Measurements from ENCODE around the gene GSDME. TPM values are rescaled to one million over a fixed set of nuclear protein-coding genes. Genes with fewer than 3 reads are reported as not detected.

The GSDME gene
- total and polyA plus RNA-seq, 8 donors, result 8.3 to 16.6 (median 12.4) TPM

- no peaks in the 10 kb centered on the region for H3K36me3 ChIP-seq
- DNase-seq, result no peak
- H3K27me3 ChIP-seq, result no peaks in the 10 kb centered on the region
- no peaks in the 10 kb centered on the region for H3K4me1 ChIP-seq
- intact Hi-C loops (cut with DNase I), result no loop called here
- H3K9me3 ChIP-seq, result no peaks in the 10 kb centered on the region
- no peak overlapping the region for H3K4me3 ChIP-seq
- no peak overlapping the region for H3K27ac ChIP-seq
- ATAC-seq, result no peak
- TF ChIP-seq, protein P1, sequence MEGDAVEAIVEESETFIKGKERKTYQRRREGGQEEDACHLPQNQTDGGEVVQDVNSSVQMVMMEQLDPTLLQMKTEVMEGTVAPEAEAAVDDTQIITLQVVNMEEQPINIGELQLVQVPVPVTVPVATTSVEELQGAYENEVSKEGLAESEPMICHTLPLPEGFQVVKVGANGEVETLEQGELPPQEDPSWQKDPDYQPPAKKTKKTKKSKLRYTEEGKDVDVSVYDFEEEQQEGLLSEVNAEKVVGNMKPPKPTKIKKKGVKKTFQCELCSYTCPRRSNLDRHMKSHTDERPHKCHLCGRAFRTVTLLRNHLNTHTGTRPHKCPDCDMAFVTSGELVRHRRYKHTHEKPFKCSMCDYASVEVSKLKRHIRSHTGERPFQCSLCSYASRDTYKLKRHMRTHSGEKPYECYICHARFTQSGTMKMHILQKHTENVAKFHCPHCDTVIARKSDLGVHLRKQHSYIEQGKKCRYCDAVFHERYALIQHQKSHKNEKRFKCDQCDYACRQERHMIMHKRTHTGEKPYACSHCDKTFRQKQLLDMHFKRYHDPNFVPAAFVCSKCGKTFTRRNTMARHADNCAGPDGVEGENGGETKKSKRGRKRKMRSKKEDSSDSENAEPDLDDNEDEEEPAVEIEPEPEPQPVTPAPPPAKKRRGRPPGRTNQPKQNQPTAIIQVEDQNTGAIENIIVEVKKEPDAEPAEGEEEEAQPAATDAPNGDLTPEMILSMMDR (IDR thresholded peaks at IDR 0.05), result no peak
These were observed 86.5 kb downstream of the GSDME start for GRCh38 chr7:24670782-24671181.

- H3K4me1 ChIP-seq, result no peaks in the 10 kb centered on the region
- no peak overlapping the region for H3K27ac ChIP-seq
- intact Hi-C loops (cut with DNase I), result loop anchor here in 1 of 2 donors (5.0 kb wide), 1 partner anchor 378 kb away; no protein-coding TSS in a partner anchor
- DNase-seq, result no peak
- no peaks in the 10 kb centered on the region for H3K9me3 ChIP-seq
- ATAC-seq, result no peak
- no peaks in the 10 kb centered on the region for H3K36me3 ChIP-seq
- no peaks in the 10 kb centered on the region for H3K27me3 ChIP-seq
- H3K4me3 ChIP-seq, result no peak overlapping the region
- TF ChIP-seq, protein P1 (IDR thresholded peaks at IDR 0.05), result no peak
These were observed 87.2 kb downstream of the GSDME start for GRCh38 chr7:24669971-24670591.

GRCh38 chr7:24668927-24669635, 88.2 kb downstream of the GSDME start:
- H3K4me1 ChIP-seq, result no peaks in the 10 kb centered on the region
- H3K9me3 ChIP-seq, result no peaks in the 10 kb centered on the region
- no peak for DNase-seq
- intact Hi-C loops (cut with DNase I), result loop anchor here in 1 of 2 donors (5.0 kb wide), 1 partner anchor 377 kb away; no protein-coding TSS in a partner anchor
- no peak overlapping the region for H3K4me3 ChIP-seq
- ATAC-seq, result no peak
- TF ChIP-seq, protein P1 (IDR thresholded peaks at IDR 0.05), result no peak
- no peak overlapping the region for H3K27ac ChIP-seq
- no peaks in the 10 kb centered on the region for H3K27me3 ChIP-seq
- H3K36me3 ChIP-seq, result no peaks in the 10 kb centered on the region

DNA sequence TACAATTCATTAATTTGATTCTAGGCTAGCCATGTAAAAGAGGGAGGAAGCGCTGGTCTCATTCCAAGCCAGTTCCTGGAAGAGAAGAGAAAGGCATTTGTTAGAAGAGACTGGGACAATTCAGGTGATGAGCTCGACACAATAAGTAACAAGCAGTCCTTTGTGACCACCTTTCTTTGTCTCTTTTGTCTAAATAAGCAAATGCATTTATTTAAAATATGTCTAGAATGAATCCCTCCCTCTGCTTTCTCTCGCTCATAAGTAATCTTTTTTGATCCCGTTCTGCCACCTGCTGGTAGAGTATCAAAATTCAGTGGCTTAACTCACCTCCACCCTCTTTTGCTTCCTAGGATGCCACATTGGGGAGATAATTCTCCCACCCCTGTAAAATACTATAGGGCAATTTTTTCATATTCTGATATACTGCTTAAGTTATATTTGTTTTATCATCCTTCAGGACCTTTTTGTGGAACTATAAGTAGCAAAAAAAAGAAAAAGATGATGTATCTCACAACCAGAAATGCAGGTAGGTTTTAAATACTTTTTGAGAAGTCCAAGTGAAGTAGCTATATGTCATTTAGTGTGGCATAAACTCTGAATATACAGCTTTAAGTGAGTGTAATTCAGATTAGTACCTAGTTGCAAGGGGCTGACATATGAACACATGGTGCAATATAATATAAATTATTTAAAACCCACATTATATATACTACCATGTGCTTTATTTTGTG, 91.5 kb downstream of the GSDME start:
- H3K36me3 ChIP-seq, result no peaks in the 10 kb centered on the region
- intact Hi-C loops (cut with DNase I), result loop anchor here in 1 of 2 donors (5.0 kb wide), 1 partner anchor 373 kb away; no protein-coding TSS in a partner anchor
- H3K4me3 ChIP-seq, result no peak overlapping the region
- peak in 2 of 4 donors; percentile 43 to 55 for DNase-seq
- ATAC-seq, result peak; percentile 75
- no peaks in the 10 kb centered on the region for H3K9me3 ChIP-seq
- TF ChIP-seq, protein P1 (IDR thresholded peaks at IDR 0.05), result peak; percentile 46 to 63
- no peaks in the 10 kb centered on the region for H3K27me3 ChIP-seq
- no peak overlapping the region for H3K27ac ChIP-seq
- no peaks in the 10 kb centered on the region for H3K4me1 ChIP-seq

DNA sequence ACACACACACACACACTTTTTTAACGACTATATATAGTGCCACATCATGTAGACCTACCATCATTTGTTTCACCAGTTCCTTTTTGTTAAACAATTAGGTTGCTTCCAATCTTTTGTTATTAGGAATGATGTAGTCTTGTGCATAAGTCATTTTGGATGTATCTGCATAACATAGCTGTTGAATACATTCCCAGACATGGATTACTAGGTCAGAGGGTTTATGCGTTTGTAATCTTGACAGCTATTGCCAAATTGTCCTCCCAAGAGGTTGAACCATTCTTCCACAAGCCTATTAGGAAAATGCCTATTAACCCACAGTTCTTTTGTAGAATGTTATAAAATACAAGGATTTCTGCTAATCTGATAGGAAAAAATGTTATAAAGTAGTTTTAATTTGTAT, 96.7 kb downstream of the GSDME start:
- ATAC-seq (no peak), DNase-seq (no peak)
- Histone ChIP-seq H3K4me1 (no peaks in the 10 kb centered on the region), H3K27ac (no peak overlapping the region), H3K9me3 (no peaks in the 10 kb centered on the region), H3K27me3 (no peaks in the 10 kb centered on the region), H3K36me3 (no peaks in the 10 kb centered on the region), H3K4me3 (no peak overlapping the region)
- TF ChIP-seq, protein P1 (IDR thresholded peaks at IDR 0.05), result no peak
- intact Hi-C loops (cut with DNase I), result no loop called here

Data from left lung (tissue), 10 donors.